Epithelial cell of alveolus of lung (primary cell): ENCODE measurements around the gene RRP1B. TPM values are rescaled to one million over a fixed set of nuclear protein-coding genes. Genes with fewer than 3 reads are reported as not detected.

Source experiments
- total RNA-seq: library from RNA; depleted of rRNA; stranded (reverse); fragments of >200 nt; gene quantifications from 2 replicates; pipeline ENCODE4 v1.2.1, GENCODE V29; 2015

Gene RRP1B
- total RNA-seq = 20.3 and 27.8 TPM in 2 replicates

GRCh38 chr21:43659136-43660000, at the start of gene RRP1B, which contains the start of gene HSF2BP:
Gene RRP1B (plus strand): TSS chr21:43659560. CDS start chr21:43659665, 105 bp downstream.
Gene HSF2BP (minus strand): TSS chr21:43659488. CDS start chr21:43658096, 1,392 bp downstream.

GRCh38 chr21:43718872-43719747, 59.8 kb downstream of the RRP1B start, which contains the start of gene PDXK:
Gene PDXK (plus strand): TSS chr21:43719129. CDS start chr21:43719295, 166 bp downstream.

Other genes with a start within 250 kb of the RRP1B start
- 2.8 and 11.0 TPM in 2 replicates for gene SIK1, start 232.4 kb upstream of the RRP1B start, total RNA-seq
- gene HSF2BP, start 72 bp upstream of the RRP1B start, total RNA-seq = 0.48 and 1.0 TPM in 2 replicates
- gene PDXK, start 59.6 kb downstream of the RRP1B start, total RNA-seq = 29.5 and 96.8 TPM in 2 replicates
- 12.5 and 13.8 TPM in 2 replicates for gene CSTB, start 116.7 kb downstream of the RRP1B start, total RNA-seq
- gene RRP1, start 130.0 kb downstream of the RRP1B start, total RNA-seq = 16.5 and 21.1 TPM in 2 replicates
- gene AGPAT3, start 205.7 kb downstream of the RRP1B start, total RNA-seq = 36.9 and 52.5 TPM in 2 replicates